ENCODE results near the gene RRAGB. TPM values are rescaled to one million over a fixed set of nuclear protein-coding genes. Genes with fewer than 3 reads are reported as not detected.
"Not testable (repeated sequence)": the region's sequence is repeated elsewhere in the genome, so short reads cannot be mapped to it uniquely, and the experiment has no call there.

The RRAGB gene
- total RNA-seq, 1 donor from 2014 or later = 15.3 TPM

- ATAC-seq (ENCODE audit: low read depth) (no peak), DNase-seq (no peak)
- no peak overlapping the region for H3K4me3 Mint-ChIP-seq
- H3K36me3 Mint-ChIP-seq (ENCODE audit: low read depth) = no peaks in the 10 kb centered on the region
- CTCF ChIA-PET = no interaction called here
- H3K27ac Mint-ChIP-seq = no peak overlapping the region
- TF ChIP-seq CTCF (IDR thresholded peaks at IDR 0.05) = no peak
- peaks cover 2% of the 10 kb centered on the region for H3K27me3 Mint-ChIP-seq
- POLR2A ChIA-PET = no interaction called here
- intact Hi-C loops (cut with micrococcal nuclease) = no loop called here
- H3K9me3 Mint-ChIP-seq = no peaks in the 10 kb centered on the region
- H3K4me1 Mint-ChIP-seq = peaks cover 12% of the 10 kb centered on the region
Observed at GRCh38 chrX:55702671-55703070, 14.9 kb upstream of the RRAGB start.

GRCh38 chrX:55703436-55703835 is 14.1 kb upstream of the RRAGB start:
- peaks cover 12% of the 10 kb centered on the region for H3K4me1 Mint-ChIP-seq
- H3K27me3 Mint-ChIP-seq = not testable (repeated sequence)

GRCh38 chrX:55705066-55705465 is 12.5 kb upstream of the RRAGB start:
- H3K4me3 Mint-ChIP-seq, POLR2A ChIA-PET: not testable (repeated sequence)

More at GRCh38 chrX:55703436-55703835, 14.1 kb upstream of the RRAGB start:
- POLR2A ChIA-PET; ATAC-seq (ENCODE audit: low read depth); CTCF ChIA-PET; H3K27ac Mint-ChIP-seq; DNase-seq; H3K9me3 Mint-ChIP-seq; H3K4me3 Mint-ChIP-seq; intact Hi-C loops (cut with micrococcal nuclease); H3K36me3 Mint-ChIP-seq (ENCODE audit: low read depth): not testable (repeated sequence)

GRCh38 chrX:55709735-55710134 is 7.8 kb upstream of the RRAGB start:
- no peaks in the 10 kb centered on the region for H3K36me3 Mint-ChIP-seq (ENCODE audit: low read depth)
- ChIA-PET CTCF (no interaction called here), POLR2A (no interaction called here)
- ATAC-seq (ENCODE audit: low read depth) = no peak
- intact Hi-C loops (cut with micrococcal nuclease) = loop anchor here (10.0 kb wide), 1 partner anchor 855 kb away; the partner anchor contains the start of gene UBQLN2
- TF ChIP-seq CTCF (IDR thresholded peaks at IDR 0.05) = no peak
- H3K4me3 Mint-ChIP-seq = no peak overlapping the region
- DNase-seq = no peak
- H3K4me1 Mint-ChIP-seq = peaks cover 8% of the 10 kb centered on the region
- peaks cover 2% of the 10 kb centered on the region for H3K27me3 Mint-ChIP-seq
- H3K9me3 Mint-ChIP-seq = peaks cover 2% of the 10 kb centered on the region
- no peak overlapping the region for H3K27ac Mint-ChIP-seq

More at GRCh38 chrX:55705066-55705465, 12.5 kb upstream of the RRAGB start:
- peaks cover 12% of the 10 kb centered on the region for H3K4me1 Mint-ChIP-seq
- H3K27ac Mint-ChIP-seq; DNase-seq; H3K9me3 Mint-ChIP-seq; ATAC-seq (ENCODE audit: low read depth); H3K27me3 Mint-ChIP-seq; CTCF ChIA-PET; H3K36me3 Mint-ChIP-seq (ENCODE audit: low read depth); intact Hi-C loops (cut with micrococcal nuclease): not testable (repeated sequence)

GRCh38 chrX:55710701-55711100 is 6.8 kb upstream of the RRAGB start:
- Mint-ChIP-seq H3K27me3 (no peaks in the 10 kb centered on the region), H3K27ac (no peak overlapping the region), H3K4me1 (no peaks in the 10 kb centered on the region), H3K4me3 (no peak overlapping the region), H3K36me3 (ENCODE audit: low read depth) (no peaks in the 10 kb centered on the region), H3K9me3 (peaks cover 2% of the 10 kb centered on the region)
- no peak for TF ChIP-seq CTCF (IDR thresholded peaks at IDR 0.05)
- no peak for DNase-seq
- intact Hi-C loops (cut with micrococcal nuclease) = loop anchor here (10.0 kb wide), 1 partner anchor 854 kb away; the partner anchor contains the start of gene UBQLN2
- ATAC-seq (ENCODE audit: low read depth) = no peak
- ChIA-PET CTCF (no interaction called here), POLR2A (no interaction called here)

GRCh38 chrX:55713631-55714030 is 3.9 kb upstream of the RRAGB start:
- ATAC-seq (ENCODE audit: low read depth) (no peak), DNase-seq (no peak)
- H3K4me1 Mint-ChIP-seq = peaks cover 10% of the 10 kb centered on the region
- peaks cover 2% of the 10 kb centered on the region for H3K9me3 Mint-ChIP-seq
- H3K27me3 Mint-ChIP-seq = no peaks in the 10 kb centered on the region
- no peak overlapping the region for H3K4me3 Mint-ChIP-seq
- POLR2A ChIA-PET = no interaction called here
- intact Hi-C loops (cut with micrococcal nuclease) = loop anchor here (10.0 kb wide), 1 partner anchor 851 kb away; the partner anchor contains the start of gene UBQLN2
- TF ChIP-seq CTCF (IDR thresholded peaks at IDR 0.05) = no peak
- H3K36me3 Mint-ChIP-seq (ENCODE audit: low read depth) = peaks cover 5% of the 10 kb centered on the region
- no peak overlapping the region for H3K27ac Mint-ChIP-seq
- CTCF ChIA-PET = interaction anchor here (1.7 kb wide), 1 partner anchor 194 kb away, joined by 3 read pairs; no protein-coding TSS in a partner anchor

Data from activated B cell treated with CpG ODN at 0.5 μM for 24 hours (primary cell).